ENCODE results near the gene CCR7.
A peak's percentile ranks its signal among the peaks of the same experiment; 100 is the strongest.

The CCR7 gene

DNA sequence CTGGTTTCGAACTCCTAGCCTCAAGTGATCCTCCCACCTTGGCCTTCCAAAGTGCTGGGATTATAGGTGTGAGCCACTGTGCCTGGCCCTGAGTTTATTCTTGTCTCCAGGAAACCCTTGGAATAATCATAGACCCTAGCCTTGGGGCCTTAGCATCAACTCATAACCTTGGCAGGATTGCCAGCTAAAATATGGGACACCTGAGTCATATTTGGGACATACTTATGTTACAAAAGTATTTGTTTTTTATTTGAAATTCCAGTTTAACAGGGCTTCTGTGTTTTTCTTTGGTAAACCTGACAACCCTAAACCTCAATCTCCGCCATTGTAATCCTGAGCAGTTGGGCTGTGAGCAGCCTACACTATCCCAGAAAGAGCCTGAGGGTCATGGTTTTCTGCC is 35.3 kb downstream of the CCR7 start:
- no peaks in the 10 kb centered on the region for H3K27me3 Mint-ChIP-seq
- peak overlapping the region; percentile 76 for H3K27ac Mint-ChIP-seq
- no peak for ATAC-seq
- no peak overlapping the region for H3K4me3 Mint-ChIP-seq
- H3K36me3 Mint-ChIP-seq: peaks cover 5% of the 10 kb centered on the region
- H3K4me1 Mint-ChIP-seq: peaks cover 47% of the 10 kb centered on the region
- no peaks in the 10 kb centered on the region for H3K9me3 Mint-ChIP-seq

DNA sequence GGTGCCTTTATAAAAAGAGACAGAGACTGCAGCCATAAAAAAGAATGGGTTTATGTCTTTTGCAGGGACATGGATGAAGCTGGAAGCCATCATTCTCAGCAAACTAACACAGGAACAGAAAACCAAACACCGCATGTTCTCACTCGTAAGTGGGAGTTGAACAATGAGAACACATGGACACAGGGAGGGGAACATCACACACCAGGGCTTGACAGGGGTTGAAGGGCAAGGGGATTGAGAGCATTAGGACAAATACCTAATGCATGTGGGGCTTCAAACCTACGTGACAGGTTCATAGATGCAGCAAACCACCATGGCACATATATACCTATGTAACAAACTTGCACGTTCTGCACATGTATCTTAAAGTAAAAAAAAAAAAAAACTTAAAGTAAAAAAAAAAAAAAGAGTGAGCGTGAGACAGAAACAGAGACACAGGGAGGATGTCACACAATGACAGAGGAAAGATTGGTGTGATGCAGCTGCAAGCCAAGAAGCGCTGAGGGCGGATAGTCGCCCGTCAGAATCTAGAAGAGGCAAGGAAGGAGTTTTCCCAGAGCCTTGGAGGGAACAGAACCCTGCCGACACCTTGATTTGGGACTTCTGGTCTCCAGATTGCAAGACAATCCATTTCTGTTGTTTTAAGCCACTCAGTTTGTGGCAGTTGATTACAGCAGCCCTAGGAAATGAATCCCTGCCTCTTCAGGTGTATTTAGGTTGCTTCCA is 36.4 kb downstream of the CCR7 start:
- ATAC-seq: no peak
- Mint-ChIP-seq H3K4me1 (peaks cover 37% of the 10 kb centered on the region), H3K36me3 (peaks cover 15% of the 10 kb centered on the region), H3K4me3 (no peak overlapping the region), H3K27me3 (no peaks in the 10 kb centered on the region), H3K27ac (no peak overlapping the region), H3K9me3 (peaks cover 3% of the 10 kb centered on the region)

DNA sequence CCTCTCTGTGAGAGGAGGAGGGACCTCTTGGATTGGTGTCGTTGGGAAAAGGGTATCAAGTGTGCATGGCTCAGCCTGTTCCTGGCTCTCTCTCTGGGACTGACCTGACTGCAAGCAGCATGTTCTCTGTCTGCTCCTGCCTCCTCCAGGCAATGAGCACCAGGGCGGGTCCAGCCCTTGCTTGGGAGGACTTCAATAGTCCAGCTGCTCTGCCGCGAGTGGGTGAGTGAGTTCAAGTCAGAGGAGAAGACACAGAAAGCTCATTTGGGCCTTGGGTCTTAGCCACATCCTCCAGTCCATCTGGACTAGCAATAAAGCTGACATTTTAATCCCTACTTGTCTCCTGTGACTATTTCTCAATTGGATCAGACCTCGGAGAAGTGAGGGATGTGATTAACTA is 38.6 kb downstream of the CCR7 start:
- H3K27ac Mint-ChIP-seq: no peak overlapping the region

DNA sequence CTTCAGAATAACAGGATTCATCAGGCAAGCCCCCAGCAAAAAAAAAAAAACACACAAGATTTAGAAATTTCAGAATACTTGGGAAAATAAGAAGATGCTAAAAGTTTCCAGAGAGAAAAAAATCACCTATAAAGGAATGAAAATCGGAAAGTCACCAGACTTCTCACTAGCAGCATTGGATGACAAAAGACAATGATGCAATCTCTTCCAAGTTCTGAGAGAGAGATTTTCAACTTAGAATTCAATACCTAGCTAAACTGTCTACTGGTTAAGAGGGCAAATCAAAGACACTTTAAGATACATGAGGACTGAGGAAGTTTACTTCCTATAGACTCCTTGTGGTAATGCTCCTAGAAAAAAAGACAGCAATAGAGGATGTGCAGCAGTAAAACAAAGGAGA is 40.0 kb downstream of the CCR7 start:
- peaks cover 20% of the 10 kb centered on the region for H3K36me3 Mint-ChIP-seq
- H3K4me3 Mint-ChIP-seq: no peak overlapping the region
- no peak overlapping the region for H3K27ac Mint-ChIP-seq
- H3K4me1 Mint-ChIP-seq: peaks cover 2% of the 10 kb centered on the region
- peaks cover 3% of the 10 kb centered on the region for H3K9me3 Mint-ChIP-seq
- H3K27me3 Mint-ChIP-seq: no peaks in the 10 kb centered on the region
- no peak for ATAC-seq

More for the DNA sequence above, 38.6 kb downstream of the CCR7 start:
- Mint-ChIP-seq H3K4me3 (no peak overlapping the region), H3K4me1 (peaks cover 16% of the 10 kb centered on the region), H3K27me3 (no peaks in the 10 kb centered on the region), H3K9me3 (peaks cover 3% of the 10 kb centered on the region), H3K36me3 (peaks cover 20% of the 10 kb centered on the region)
- ATAC-seq: no peak

DNA sequence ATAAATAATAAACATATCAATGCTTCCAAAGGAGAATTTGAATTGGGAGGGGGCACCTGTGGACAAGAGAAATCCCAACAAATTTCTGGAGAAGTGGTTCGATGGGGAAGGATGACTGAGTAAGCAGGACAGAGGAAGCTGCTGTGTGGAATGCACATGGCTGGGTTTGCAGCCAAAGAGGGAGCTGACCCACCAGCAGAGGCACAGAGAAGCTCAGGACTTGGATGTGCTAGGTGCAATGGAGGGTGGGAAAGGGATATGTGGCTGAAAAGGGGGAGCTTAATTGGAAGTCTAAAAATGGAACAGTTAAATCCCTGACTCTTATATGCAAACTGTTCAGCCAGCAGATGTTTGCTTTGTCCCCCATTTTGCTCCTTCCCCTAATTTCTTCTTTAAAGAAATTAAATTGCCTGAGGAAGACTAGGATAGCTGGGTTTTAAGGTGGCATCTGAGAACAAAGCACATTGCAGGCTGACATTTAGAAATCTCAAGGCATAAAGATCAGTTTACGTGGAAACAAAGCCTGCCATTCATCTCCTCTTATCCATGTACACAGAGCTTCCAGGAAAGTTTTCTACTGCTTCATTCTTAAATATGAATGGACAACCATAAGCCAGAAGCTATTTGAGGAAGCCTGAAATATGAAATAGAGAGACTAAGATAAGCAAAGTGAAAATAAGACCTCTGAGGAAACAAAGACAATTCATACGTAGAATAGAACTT is 40.9 kb downstream of the CCR7 start:
- ATAC-seq: no peak
- H3K36me3 Mint-ChIP-seq: peaks cover 20% of the 10 kb centered on the region
- no peaks in the 10 kb centered on the region for H3K4me1 Mint-ChIP-seq
- H3K4me3 Mint-ChIP-seq: no peak overlapping the region
- H3K9me3 Mint-ChIP-seq: peaks cover 3% of the 10 kb centered on the region
- H3K27me3 Mint-ChIP-seq: no peaks in the 10 kb centered on the region
- no peak overlapping the region for H3K27ac Mint-ChIP-seq

DNA sequence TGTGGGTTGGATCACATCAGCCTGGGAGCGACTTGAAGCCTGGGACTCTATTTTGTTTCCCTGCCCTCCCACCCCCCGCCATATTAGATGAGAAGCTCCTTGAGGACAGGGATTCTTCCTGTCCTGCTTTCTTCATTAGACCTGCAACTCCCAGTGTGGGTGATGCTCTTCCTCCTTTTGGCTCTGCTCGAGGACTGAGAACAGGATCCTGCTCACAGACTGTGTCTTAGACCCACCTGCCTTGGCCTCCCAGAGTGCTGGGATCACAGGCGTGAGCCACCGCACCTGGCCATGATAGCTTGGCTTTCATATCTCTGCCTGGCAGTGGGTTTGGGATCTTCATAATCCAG is 42.3 kb downstream of the CCR7 start:
- no peak for ATAC-seq
- H3K4me3 Mint-ChIP-seq: no peak overlapping the region
- peaks cover 14% of the 10 kb centered on the region for H3K4me1 Mint-ChIP-seq
- no peaks in the 10 kb centered on the region for H3K27me3 Mint-ChIP-seq
- H3K27ac Mint-ChIP-seq: no peak overlapping the region
- H3K9me3 Mint-ChIP-seq: peaks cover 3% of the 10 kb centered on the region
- peaks cover 20% of the 10 kb centered on the region for H3K36me3 Mint-ChIP-seq

DNA sequence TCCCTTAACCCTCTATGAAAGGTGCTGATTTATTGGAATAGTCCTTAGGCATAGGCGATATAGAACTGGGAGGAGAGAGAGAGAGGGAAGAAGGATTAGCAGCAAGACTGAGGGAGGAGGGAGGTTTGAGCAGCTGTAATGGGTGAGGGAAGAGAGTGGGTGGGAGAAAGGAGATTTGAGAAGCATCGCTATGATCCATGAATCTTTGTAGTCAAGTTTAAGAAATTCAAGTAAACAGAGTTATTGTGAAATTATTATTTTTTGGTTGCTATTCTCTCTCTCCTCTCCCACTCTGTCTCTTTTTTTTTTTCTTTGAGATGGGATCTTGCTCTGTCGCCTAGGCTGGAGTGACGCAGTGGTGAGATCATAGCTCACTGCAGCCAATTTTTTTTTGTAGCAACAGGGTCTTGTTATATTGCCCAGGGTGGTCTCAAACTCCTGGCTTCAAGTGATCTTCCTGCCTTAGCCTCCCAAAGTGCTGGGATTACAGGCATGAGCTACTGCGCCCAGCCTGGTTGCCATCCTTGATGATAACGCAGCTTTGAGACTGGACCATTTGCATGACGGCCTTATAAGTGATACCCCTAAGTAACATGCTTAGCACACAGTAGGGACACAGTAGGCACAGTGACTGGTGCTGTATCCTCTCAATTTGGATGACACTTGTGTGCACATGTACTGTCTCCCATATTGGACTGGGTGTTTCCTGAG is 42.9 kb downstream of the CCR7 start:
- Mint-ChIP-seq H3K4me3 (no peak overlapping the region), H3K4me1 (peaks cover 18% of the 10 kb centered on the region), H3K36me3 (peaks cover 20% of the 10 kb centered on the region), H3K9me3 (peaks cover 3% of the 10 kb centered on the region), H3K27me3 (no peaks in the 10 kb centered on the region), H3K27ac (no peak overlapping the region)
- no peak for ATAC-seq

DNA sequence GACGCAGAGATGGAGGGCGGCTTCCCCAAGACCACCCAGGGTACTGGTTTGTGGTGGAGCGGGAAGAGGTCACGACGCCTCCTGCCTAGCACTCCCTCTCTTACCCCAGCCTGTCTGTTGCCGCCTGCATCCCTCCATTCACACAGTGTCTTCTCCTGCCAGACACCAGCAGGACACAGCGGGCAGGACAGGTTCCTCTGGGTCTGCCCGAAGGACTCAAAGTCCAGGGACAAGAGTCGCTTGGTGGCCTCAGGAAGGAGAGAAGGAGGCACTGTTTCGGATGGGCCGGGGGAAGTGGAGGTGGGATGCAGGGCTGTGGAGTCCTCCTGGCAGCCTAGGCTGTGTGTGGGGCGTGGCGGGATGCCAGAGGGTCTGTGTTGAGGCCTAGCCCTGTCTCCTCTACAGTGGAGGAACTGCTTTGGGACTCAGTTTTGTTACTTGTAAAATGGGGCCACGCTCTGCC is 44.2 kb downstream of the CCR7 start:
- H3K4me1 Mint-ChIP-seq: peaks cover 32% of the 10 kb centered on the region
- H3K4me3 Mint-ChIP-seq: no peak overlapping the region

DNA sequence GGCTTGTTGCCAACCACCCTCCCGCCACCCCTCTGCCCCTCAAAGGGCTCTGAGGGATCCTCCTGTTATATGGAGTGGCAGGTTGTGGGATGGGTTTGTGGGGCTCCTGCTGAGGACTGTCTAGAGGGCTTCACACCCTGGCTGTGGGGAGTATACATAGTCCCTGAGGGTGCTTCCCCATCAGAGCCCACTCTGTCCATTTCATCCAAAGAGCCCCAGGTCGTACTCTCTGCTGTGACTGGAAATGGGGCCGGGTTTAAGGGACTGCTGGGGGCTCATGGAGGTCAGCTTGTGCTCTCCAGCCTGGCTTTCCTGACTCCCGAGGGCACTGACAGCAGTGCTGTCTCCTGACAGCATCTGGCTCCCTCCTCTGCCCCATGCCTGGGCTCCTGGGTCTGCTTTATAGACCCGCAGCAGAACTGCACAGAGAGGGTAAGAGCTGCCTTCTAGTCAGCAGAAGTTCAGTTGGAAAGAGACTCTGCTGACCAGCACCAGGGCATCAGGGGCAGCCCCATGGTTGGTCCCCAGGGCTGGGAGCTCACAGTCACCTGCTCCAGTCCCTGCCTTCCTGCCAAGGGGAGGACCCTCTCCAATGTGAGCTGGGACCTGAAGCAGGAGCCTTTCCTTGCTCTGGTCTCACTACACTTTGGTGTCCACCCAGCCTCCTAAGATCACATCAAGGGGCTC is 46.0 kb downstream of the CCR7 start:
- H3K4me3 Mint-ChIP-seq: no peak overlapping the region
- H3K4me1 Mint-ChIP-seq: peaks cover 50% of the 10 kb centered on the region
- no peak overlapping the region for H3K27ac Mint-ChIP-seq
- peaks cover 12% of the 10 kb centered on the region for H3K27me3 Mint-ChIP-seq
- H3K9me3 Mint-ChIP-seq: no peaks in the 10 kb centered on the region
- peaks cover 8% of the 10 kb centered on the region for H3K36me3 Mint-ChIP-seq
- no peak for ATAC-seq

More for the DNA sequence above, 44.2 kb downstream of the CCR7 start:
- no peaks in the 10 kb centered on the region for H3K27me3 Mint-ChIP-seq
- peaks cover 3% of the 10 kb centered on the region for H3K9me3 Mint-ChIP-seq
- ATAC-seq: no peak
- H3K27ac Mint-ChIP-seq: no peak overlapping the region
- H3K36me3 Mint-ChIP-seq: peaks cover 20% of the 10 kb centered on the region

DNA sequence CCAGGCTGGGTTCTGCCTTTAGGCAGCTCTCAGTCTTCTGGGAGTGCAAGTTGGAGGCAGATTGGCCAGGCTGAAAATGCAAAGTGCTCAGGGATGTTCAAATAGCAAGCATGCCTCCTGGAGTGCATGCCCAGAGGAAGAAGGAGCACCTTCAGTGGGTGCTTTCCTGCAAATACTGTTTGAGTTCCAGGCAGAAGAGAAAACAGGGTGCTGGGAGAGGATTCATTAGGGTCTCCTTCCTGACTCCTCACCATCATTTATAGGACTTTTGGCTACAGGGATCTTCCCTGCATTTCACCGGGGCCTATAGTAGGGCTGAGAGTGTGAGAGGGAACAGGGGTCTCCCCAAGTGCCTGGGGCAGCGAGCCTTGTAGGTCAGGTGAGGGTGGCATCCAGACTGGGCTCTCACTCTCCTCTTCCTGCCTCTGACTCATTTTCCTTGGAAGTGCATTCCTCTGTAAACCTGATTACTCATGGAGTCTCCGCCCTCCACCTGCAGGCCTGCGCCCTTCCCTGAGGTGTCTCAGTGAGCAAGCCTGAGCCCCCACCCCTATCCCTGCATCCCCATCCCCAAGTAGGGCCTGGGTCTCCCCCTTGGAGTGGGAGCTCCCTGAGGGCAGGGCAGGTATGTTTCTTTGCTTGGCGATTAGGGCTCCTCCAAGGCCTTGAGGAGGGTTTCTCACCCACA is 46.7 kb downstream of the CCR7 start:
- H3K9me3 Mint-ChIP-seq: no peaks in the 10 kb centered on the region
- H3K27me3 Mint-ChIP-seq: peaks cover 18% of the 10 kb centered on the region
- ATAC-seq: no peak
- H3K4me3 Mint-ChIP-seq: no peak overlapping the region
- H3K27ac Mint-ChIP-seq: no peak overlapping the region
- peaks cover 56% of the 10 kb centered on the region for H3K4me1 Mint-ChIP-seq
- peaks cover 5% of the 10 kb centered on the region for H3K36me3 Mint-ChIP-seq

DNA sequence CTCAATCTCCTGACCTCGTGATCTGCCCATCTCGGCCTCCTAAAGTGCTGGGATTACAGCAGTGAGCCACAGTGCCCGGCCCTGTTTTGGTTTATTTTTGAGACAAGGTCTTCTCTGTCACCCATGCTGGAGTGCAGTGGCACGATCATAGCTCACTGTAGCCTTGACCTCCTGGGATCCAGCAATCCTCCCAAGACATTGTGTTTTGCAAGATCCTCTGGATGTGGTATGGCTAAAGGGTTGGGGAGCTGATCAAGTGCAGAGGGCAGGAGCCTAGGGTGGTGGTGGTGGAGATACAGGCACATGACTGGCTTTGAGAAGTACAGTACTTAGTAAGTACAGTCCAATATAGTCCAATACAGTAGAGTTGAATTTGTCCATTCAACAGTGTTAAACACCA is 47.3 kb downstream of the CCR7 start:
- no peak for ATAC-seq
- Mint-ChIP-seq H3K4me3 (no peak overlapping the region), H3K27ac (no peak overlapping the region)

DNA sequence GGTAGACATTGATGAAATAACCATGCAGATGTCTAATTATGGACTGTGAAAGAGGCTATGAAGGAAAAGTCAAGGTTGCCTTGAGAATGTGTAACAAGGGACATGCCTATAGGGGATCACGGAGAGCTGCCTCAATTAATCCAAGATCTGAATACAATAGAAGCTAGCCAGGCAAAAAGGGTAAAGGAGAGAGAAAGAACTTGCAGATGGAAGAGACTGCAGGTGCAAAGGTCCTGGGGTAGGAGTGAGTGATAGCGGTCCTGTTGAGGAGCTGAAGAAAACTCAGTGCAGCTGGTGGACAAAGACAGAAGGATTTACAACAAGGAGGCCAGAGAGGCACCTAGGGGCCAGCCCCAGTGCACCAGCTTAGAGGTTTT is 48.0 kb downstream of the CCR7 start:
- Mint-ChIP-seq H3K4me1 (peaks cover 56% of the 10 kb centered on the region), H3K27me3 (peaks cover 20% of the 10 kb centered on the region), H3K9me3 (no peaks in the 10 kb centered on the region), H3K27ac (no peak overlapping the region), H3K36me3 (no peaks in the 10 kb centered on the region), H3K4me3 (no peak overlapping the region)
- ATAC-seq: no peak

More for the DNA sequence above, 47.3 kb downstream of the CCR7 start:
- no peaks in the 10 kb centered on the region for H3K36me3 Mint-ChIP-seq
- H3K4me1 Mint-ChIP-seq: peaks cover 56% of the 10 kb centered on the region
- no peaks in the 10 kb centered on the region for H3K9me3 Mint-ChIP-seq
- H3K27me3 Mint-ChIP-seq: peaks cover 20% of the 10 kb centered on the region

DNA sequence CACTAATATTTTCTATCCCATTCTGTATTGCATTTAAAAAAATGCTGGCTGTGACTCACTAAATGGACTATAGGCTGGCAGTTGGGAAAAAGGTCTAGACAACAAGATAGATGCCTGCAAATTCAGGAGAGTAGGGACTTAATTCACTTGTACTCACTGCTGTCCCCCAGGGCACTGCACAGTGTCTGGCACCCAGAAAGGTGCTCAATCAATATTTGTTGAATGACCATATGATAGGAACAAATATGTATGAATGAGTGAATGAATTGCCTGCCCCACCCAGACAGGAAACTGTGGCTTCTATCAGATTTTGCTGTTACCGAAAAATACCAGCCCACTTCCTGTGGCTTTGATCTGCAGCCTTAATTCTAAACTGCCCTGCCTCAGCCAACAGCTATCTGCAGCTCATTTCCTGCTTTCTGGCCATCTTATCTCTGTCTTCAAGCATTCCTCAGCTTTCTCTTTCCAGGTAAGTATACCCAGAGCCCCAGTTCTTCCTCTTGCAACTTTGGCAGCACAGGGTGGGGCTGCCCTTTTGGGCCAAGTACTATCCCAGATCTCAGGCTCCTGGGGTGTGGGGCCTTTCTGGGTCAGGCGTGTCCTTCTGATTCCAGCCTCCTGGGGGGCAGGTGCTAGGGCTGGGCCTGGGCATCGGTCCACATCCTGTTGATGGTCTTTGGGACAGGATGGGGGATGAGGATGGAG is 48.5 kb downstream of the CCR7 start:
- H3K4me3 Mint-ChIP-seq: peak overlapping the region; percentile 14
- ATAC-seq: peak; percentile 89

DNA sequence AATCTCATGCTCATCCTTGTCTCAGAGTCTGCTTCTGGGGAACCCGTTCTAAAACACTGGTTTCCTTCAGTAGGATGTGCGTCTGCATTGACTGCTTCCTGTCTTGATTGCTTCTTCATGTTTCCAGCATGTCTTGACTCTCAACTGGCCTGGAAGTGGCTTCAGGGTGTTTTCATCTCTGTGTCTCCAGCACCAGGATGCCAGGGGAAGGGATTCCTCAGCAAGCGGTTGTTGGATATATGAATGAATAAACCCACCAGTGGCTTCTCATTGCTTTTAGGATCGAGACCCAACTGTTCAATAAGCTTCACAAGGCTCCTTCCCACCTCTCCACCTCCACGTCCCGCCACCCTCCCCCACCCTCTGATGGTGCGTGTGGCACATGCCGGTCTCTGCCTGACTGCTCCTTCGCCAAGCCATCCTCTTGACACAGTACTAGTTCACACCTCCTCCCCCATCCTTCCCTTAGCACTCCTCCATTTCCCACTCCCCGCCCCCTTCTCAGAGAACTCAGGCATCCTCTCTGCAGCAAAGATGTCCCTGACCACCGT is 49.7 kb downstream of the CCR7 start:
- no peaks in the 10 kb centered on the region for H3K36me3 Mint-ChIP-seq
- no peaks in the 10 kb centered on the region for H3K9me3 Mint-ChIP-seq
- peaks cover 56% of the 10 kb centered on the region for H3K4me1 Mint-ChIP-seq
- no peak overlapping the region for H3K27ac Mint-ChIP-seq
- ATAC-seq: no peak
- H3K27me3 Mint-ChIP-seq: peaks cover 20% of the 10 kb centered on the region
- no peak overlapping the region for H3K4me3 Mint-ChIP-seq

More for the DNA sequence above, 48.5 kb downstream of the CCR7 start:
- peaks cover 56% of the 10 kb centered on the region for H3K4me1 Mint-ChIP-seq
- peaks cover 20% of the 10 kb centered on the region for H3K27me3 Mint-ChIP-seq
- H3K9me3 Mint-ChIP-seq: no peaks in the 10 kb centered on the region
- no peak overlapping the region for H3K27ac Mint-ChIP-seq
- no peaks in the 10 kb centered on the region for H3K36me3 Mint-ChIP-seq
